Lower leg skin (tissue), 4 donors: ENCODE data around the gene ORC5. TPM values are rescaled to one million over a fixed set of nuclear protein-coding genes. Genes with fewer than 3 reads are reported as not detected.

ENCODE experiments used
- DNase-seq, 2 donors: peaks; one replicate each; pipeline ENCODE4 v3.0.0-alpha.2; 2019; ENCODE audit warnings: low spot score in 2 of 2
- H3K4me3 ChIP-seq: fragments of 200-600 bp; sonication (generic); 2 replicates; pipeline ENCODE4 v1.5.1; 2017; ENCODE audit warnings: mild to moderate bottlenecking, low read depth; ENCODE audit not compliant: poor library complexity, severe bottlenecking
- POLR2A ChIP-seq, 2 donors: fragments of 450-650 bp; IDR thresholded peaks; one replicate each; pipeline ENCODE4 v1.6.1; 2016 to 2017; ENCODE audit warnings: antibody characterized with exemption in 2 of 2, mild to moderate bottlenecking in 1 of 2, moderate library complexity in 1 of 2
- WGBS, 2 donors: methylation state at CpG; one replicate each; pipeline ENCODE4 v1.1.5; 2018; 5-methylcytosine and 5-hydroxymethylcytosine counted together
- intact Hi-C: fragments of 100-400 bp; cut with DNase I; formaldehyde crosslinking; loops from one replicate; pipeline ENCODE4 v1.15.0; 2023; ENCODE audit warnings: low total_unique reads
- total RNA-seq, 4 donors: library from RNA; depleted of rRNA; stranded (reverse); fragments of >200 nt; gene quantifications; one replicate each; pipeline ENCODE4 v1.1.0, GENCODE V29; 2016
- TF ChIP-seq, protein P1 (sequence below), 3 donors: fragments of 450-650 bp; IDR thresholded peaks; one replicate each; pipeline ENCODE4 v1.5.1; 2016; ENCODE audit warnings: antibody characterized with exemption in 3 of 3, mild to moderate bottlenecking in 3 of 3, moderate library complexity in 2 of 3

The ORC5 gene
- total RNA-seq, 4 donors from 2014 or later, result 13.8 to 41.2 (median 16.3) TPM

DNA sequence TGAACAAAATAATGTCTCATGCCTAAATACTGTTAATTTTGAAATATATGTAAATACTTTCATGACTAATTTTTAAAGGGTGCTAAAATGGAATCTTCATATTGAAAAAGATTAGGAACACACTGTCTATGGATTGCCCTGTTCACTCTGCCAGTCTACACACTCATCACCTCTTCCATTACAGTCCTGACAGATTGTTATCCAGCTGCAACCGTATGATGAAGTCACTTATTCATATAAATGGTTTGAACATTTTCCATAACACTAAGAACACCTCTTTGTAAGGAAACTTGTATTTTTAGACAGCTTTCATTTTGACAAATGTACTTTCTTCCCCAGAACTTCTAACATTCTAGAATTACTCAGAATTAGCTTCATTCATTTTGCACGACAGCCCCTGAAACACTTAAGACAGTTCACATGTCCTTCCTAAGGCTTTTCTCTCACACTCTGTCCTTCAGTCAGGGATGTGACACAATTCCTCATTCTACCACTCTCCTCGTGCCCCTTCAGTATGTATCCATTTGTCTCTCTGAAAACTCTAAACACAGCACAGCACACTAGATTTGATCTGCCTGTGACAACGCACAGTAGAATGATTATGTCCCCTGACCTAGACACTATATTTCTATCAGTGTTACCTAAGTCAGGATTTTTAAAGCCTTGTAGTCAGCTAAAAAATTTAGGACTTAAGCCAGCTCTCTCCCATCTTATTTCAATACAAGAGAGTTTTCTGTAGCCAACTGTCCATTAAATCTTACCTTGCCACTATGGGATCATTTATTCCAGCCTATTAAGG lies 71.9 kb downstream of the ORC5 start:
- TF ChIP-seq POLR2A (IDR thresholded peaks at IDR 0.05), result no peak
- TF ChIP-seq, protein P1, sequence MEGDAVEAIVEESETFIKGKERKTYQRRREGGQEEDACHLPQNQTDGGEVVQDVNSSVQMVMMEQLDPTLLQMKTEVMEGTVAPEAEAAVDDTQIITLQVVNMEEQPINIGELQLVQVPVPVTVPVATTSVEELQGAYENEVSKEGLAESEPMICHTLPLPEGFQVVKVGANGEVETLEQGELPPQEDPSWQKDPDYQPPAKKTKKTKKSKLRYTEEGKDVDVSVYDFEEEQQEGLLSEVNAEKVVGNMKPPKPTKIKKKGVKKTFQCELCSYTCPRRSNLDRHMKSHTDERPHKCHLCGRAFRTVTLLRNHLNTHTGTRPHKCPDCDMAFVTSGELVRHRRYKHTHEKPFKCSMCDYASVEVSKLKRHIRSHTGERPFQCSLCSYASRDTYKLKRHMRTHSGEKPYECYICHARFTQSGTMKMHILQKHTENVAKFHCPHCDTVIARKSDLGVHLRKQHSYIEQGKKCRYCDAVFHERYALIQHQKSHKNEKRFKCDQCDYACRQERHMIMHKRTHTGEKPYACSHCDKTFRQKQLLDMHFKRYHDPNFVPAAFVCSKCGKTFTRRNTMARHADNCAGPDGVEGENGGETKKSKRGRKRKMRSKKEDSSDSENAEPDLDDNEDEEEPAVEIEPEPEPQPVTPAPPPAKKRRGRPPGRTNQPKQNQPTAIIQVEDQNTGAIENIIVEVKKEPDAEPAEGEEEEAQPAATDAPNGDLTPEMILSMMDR (IDR thresholded peaks at IDR 0.05), result no peak
- WGBS, 2 donors, result 62 to 80% methylated on average over 4 of the region's 4 CpGs
- intact Hi-C loops, result no loop called here
- H3K4me3 ChIP-seq, result no peak overlapping the region
- DNase-seq, result no peak

DNA sequence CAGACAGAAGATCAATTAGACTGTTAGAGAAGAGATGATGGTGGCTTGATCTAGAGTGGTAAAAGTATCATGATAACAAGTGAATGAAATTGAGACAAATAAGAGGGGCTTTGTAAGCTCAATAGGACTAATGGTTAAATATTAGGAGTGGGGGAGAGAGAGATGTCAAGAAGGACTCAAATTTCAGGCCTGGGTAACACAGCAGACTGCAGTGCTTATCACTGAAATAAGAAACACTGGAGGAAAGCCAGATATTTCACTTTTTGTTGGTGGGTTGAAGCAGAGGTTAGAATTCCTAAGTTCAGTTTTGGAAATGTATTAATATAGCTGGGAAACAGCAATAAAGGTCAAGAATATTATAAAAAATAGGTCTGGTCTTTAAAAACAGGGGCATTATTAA lies 74.6 kb downstream of the ORC5 start:
- DNase-seq, result no peak
- H3K4me3 ChIP-seq, result no peak overlapping the region
- intact Hi-C loops, result no loop called here
- no peak for TF ChIP-seq POLR2A (IDR thresholded peaks at IDR 0.05)
- TF ChIP-seq, protein P1 (IDR thresholded peaks at IDR 0.05), result no peak

DNA sequence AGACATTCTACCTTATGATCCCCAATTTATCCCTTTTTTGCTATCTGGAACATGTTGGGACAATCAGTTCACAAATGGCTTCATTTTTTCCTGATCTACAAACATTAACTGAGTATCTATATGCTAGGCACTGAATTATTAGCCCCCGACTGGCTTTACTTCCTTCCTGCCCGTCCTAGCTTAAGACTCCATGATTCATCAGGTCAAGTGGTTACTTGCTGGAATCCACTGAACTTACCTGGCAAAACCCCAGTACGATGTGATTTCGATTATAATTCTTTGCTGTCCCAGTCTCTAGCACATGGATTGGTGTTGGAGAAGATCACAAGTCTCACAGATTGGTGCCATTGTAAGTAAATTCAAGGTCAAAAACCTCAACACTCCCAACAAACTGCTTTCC lies 77.1 kb downstream of the ORC5 start:
- no peak overlapping the region for H3K4me3 ChIP-seq
- no peak for DNase-seq
- no peak for TF ChIP-seq POLR2A (IDR thresholded peaks at IDR 0.05)
- TF ChIP-seq, protein P1 (IDR thresholded peaks at IDR 0.05), result no peak
- 94 to 95% methylated on average over 4 of the region's 4 CpGs for WGBS, 2 donors
- intact Hi-C loops, result no loop called here

DNA sequence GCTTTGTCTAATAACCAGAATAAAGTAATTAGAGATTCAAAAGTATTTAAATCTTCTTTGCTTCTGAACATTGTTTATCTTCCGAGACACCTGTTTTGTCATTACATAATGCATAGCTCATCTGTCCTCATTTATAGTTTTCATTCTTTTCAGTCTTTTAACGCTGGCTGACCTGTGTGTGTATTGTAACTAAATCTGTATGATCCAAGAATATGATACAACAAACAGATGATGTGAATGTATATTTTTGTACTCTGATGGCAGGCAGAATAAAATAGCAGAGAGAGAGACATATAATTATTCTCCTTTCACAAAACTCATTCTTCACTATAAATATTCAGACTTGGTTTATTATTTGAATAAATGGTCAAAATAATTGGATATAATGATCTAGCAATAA lies 80.6 kb downstream of the ORC5 start:
- 91 to 94% methylated on average over 2 of the region's 2 CpGs for WGBS, 2 donors
- no peak overlapping the region for H3K4me3 ChIP-seq
- no peak for DNase-seq
- TF ChIP-seq, protein P1 (IDR thresholded peaks at IDR 0.05), result no peak
- TF ChIP-seq POLR2A (IDR thresholded peaks at IDR 0.05), result no peak
- intact Hi-C loops, result no loop called here

DNA sequence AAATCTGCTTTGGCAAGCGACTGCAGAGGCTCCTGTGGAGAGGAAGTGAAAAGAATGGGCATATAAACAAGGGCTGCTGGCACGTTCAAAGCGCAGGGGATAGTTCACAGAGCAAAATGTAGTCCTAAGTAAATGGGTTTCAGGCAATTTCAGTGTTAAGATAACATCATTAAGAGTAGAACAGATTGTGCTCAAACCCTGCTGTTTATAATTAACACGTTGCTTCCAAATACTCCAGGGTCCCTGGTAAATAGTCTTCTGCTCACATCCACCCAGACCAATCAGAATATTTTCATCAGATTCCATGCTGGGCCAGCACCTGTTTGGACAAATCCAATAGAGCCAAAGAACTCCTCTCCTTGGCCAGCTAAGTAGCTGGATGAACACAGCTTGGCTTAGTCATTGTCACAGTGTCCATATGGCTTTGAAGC lies 81.4 kb downstream of the ORC5 start:
- H3K4me3 ChIP-seq, result no peak overlapping the region
- intact Hi-C loops, result no loop called here

More for the DNA sequence above, 81.4 kb downstream of the ORC5 start:
- WGBS, 2 donors, result 62 to 74% methylated on average over 4 of the region's 4 CpGs
- no peak for TF ChIP-seq POLR2A (IDR thresholded peaks at IDR 0.05)
- TF ChIP-seq, protein P1 (IDR thresholded peaks at IDR 0.05), result no peak
- no peak for DNase-seq
